HCT116 (cell line): Measurements from ENCODE around the gene RASA4.
"Not testable (repeated sequence)": the region's sequence is repeated elsewhere in the genome, so short reads cannot be mapped to it uniquely, and the experiment has no call there.

Experiments
- ATF3 ChIP-seq: IDR thresholded peaks from 2 replicates; pipeline ENCODE4 v1.6.1; 2012
- CBX3 ChIP-seq: IDR thresholded peaks from 2 replicates; pipeline ENCODE4 v1.6.1; 2012; ENCODE audit warnings: low read depth
- CEBPB ChIP-seq: IDR thresholded peaks from 2 replicates; pipeline ENCODE4 v1.6.1; 2012; ENCODE audit warnings: low read depth
- CTCF ChIP-seq, 3 experiments: fragments of 200-600 bp in 1 of 3; sonication (generic) in 1 of 3; IDR thresholded peaks in 2 of 3; conservative IDR thresholded peaks in 1 of 3; 2 replicates each; pipeline ENCODE4 v1.5.1; 2012 to 2017; ENCODE audit warnings: low read depth in 2 of 3, low read length in 2 of 3, antibody characterized with exemption in 1 of 3, borderline replicate concordance in 1 of 3, control low read depth in 1 of 3, mild to moderate bottlenecking in 1 of 3, mixed read lengths in 1 of 3, mixed run types in 1 of 3, moderate library complexity in 1 of 3; ENCODE audit not compliant: insufficient read depth in 1 of 3
- EGR1 ChIP-seq: IDR thresholded peaks from 2 replicates; pipeline ENCODE4 v1.6.1; 2012; ENCODE audit warnings: low read depth
- EZH2phosphoT487 ChIP-seq: fragments of 200-600 bp; IDR thresholded peaks from 2 replicates; pipeline ENCODE4 v1.6.1; 2018; ENCODE audit warnings: antibody characterized with exemption, borderline replicate concordance
- MAX ChIP-seq: IDR thresholded peaks from 2 replicates; pipeline ENCODE4 v1.6.1; 2012
- POLR2A ChIP-seq: IDR thresholded peaks from 2 replicates; pipeline ENCODE4 v1.7.0; 2011; ENCODE audit warnings: borderline replicate concordance; ENCODE audit not compliant: insufficient read depth, insufficient read length; ENCODE audit errors: extremely low read depth
- POLR2AphosphoS5 ChIP-seq: IDR thresholded peaks from 2 replicates; pipeline ENCODE4 v1.6.1; 2011; ENCODE audit warnings: mild to moderate bottlenecking, low read depth, low read length, moderate library complexity
- RAD21 ChIP-seq: IDR thresholded peaks from 2 replicates; pipeline ENCODE4 v1.6.1; 2012; ENCODE audit warnings: low read depth, mild to moderate bottlenecking
- YY1 ChIP-seq: IDR thresholded peaks from 2 replicates; pipeline ENCODE4 v1.6.1; 2011; ENCODE audit warnings: low read length, low read depth, moderate library complexity, mild to moderate bottlenecking; ENCODE audit not compliant: insufficient replicate concordance; ENCODE audit errors: extremely low read depth

- TF ChIP-seq EZH2phosphoT487; CTCF (IDR thresholded peaks at IDR 0.05 in 2 of 3, conservative IDR thresholded peaks at IDR 0.05 in 1 of 3; ENCODE audit: borderline replicate concordance in 1 of 3, insufficient read depth in 1 of 3, low read depth in 2 of 3, low read length in 2 of 3); POLR2A; MAX; YY1; ATF3; CEBPB; RAD21; POLR2AphosphoS5; EGR1; CBX3: not testable (repeated sequence)
These were observed 22.3 kb upstream of the RASA4 start for GRCh38 chr7:102638848-102639247.
